Transverse colon (tissue), 4 donors: Measurements from ENCODE around the gene CEACAM21. TPM values are rescaled to one million over a fixed set of nuclear protein-coding genes. Genes with fewer than 3 reads are reported as not detected.

Experiments
- DNase-seq: peaks from one replicate; pipeline ENCODE4 v3.0.0-alpha.2; 2019
- H3K27ac ChIP-seq, 4 donors: fragments of 200-600 bp; sonication (generic); 2 replicates each; pipeline ENCODE4 v1.5.1; 2016 to 2018; ENCODE audit warnings: inconsistent platforms in 4 of 4
- H3K27me3 ChIP-seq: fragments of 200-600 bp; sonication (generic); 2 replicates; pipeline ENCODE4 v1.5.1; 2017; ENCODE audit warnings: inconsistent platforms
- H3K36me3 ChIP-seq, 4 donors: fragments of 200-600 bp; sonication (generic); 2 replicates each; pipeline ENCODE4 v1.5.1; 2017 to 2019; ENCODE audit warnings: inconsistent platforms in 4 of 4
- H3K4me1 ChIP-seq, 4 donors: fragments of 200-600 bp; sonication (generic); 2 replicates each; pipeline ENCODE4 v1.5.1; 2017 to 2020; ENCODE audit warnings: inconsistent platforms in 4 of 4
- H3K4me3 ChIP-seq, 4 donors: fragments of 200-600 bp; sonication (generic); 1 replicate in 1 of 4; 2 replicates in 3 of 4; pipeline versions ENCODE4 v1.5.1 to v1.6.1; 2017 to 2019; ENCODE audit warnings: inconsistent platforms in 4 of 4
- H3K9me3 ChIP-seq, 2 donors: fragments of 200-600 bp; sonication (generic); 2 replicates each; pipeline ENCODE4 v1.5.1; 2017 to 2019; ENCODE audit warnings: inconsistent platforms in 2 of 2
- CTCF ChIP-seq, 5 experiments: fragments of 200-600 bp in 3 of 5; fragments of 450-650 bp in 2 of 5; sonication (generic) in 3 of 5; IDR thresholded peaks; 1 replicate in 2 of 5; 2 replicates in 3 of 5; pipeline ENCODE4 v1.5.1; 2016 to 2017; ENCODE audit warnings: antibody characterized with exemption in 5 of 5, inconsistent platforms in 3 of 5, mild to moderate bottlenecking in 2 of 5, moderate library complexity in 1 of 5
- EP300 ChIP-seq: sonication (generic); formaldehyde crosslinking; IDR thresholded peaks from one replicate; pipeline ENCODE4 v1.6.1; 2017; ENCODE audit warnings: antibody characterized with exemption, low read depth
- POLR2A ChIP-seq: fragments of 450-650 bp; IDR thresholded peaks from one replicate; pipeline ENCODE4 v1.6.1; 2016; ENCODE audit warnings: antibody characterized with exemption, mild to moderate bottlenecking, moderate library complexity
- POLR2AphosphoS5 ChIP-seq, 3 donors: sonication (generic); formaldehyde crosslinking; IDR thresholded peaks; one replicate each; pipeline ENCODE4 v1.6.1; 2016; ENCODE audit warnings: antibody characterized with exemption in 3 of 3
- WGBS, 2 donors: methylation state at CpG; one replicate each; pipeline ENCODE4 v1.1.5; 2018; ENCODE audit warnings: low coverage in 1 of 2; 5-methylcytosine and 5-hydroxymethylcytosine counted together
- in situ Hi-C, 4 donors: fragments of 200-750 bp; cut with MboI; loops; one replicate each; pipeline versions ENCODE4 v1.15.0 to v1.15.1; 2017; ENCODE audit warnings: low sequenced_read_pairs in 3 of 4, low pct_ligation_motif_present in 1 of 4, low pct_unique_long_range_greater_than_20kb in 1 of 4
- intact Hi-C: fragments of 100-400 bp; cut with DNase I; formaldehyde crosslinking; loops from one replicate; pipeline ENCODE4 v1.15.1; 2023; ENCODE audit warnings: low total_unique reads
- total RNA-seq, 4 donors: library from RNA; depleted of rRNA; stranded (reverse); fragments of >200 nt; gene quantifications; one replicate each; pipeline ENCODE4 v1.1.0, GENCODE V29; 2016

The CEACAM21 gene
- total RNA-seq, 4 donors from 2014 or later, result 0.41 to 1.1 (median 0.95) TPM; not detected in 1

- Histone ChIP-seq H3K27me3 (peaks cover 31% of the 10 kb centered on the region), H3K27ac (no peak overlapping the region), H3K4me3 (no peak overlapping the region), H3K9me3 (no peaks in the 10 kb centered on the region), H3K4me1 (no peaks in the 10 kb centered on the region), H3K36me3 (no peaks in the 10 kb centered on the region)
- 80 to 83% methylated on average over 1 to 5 of the region's 5 CpGs for WGBS, 2 donors
- intact Hi-C loops, result no loop called here
- no peak for DNase-seq
- in situ Hi-C loops, result no loop called here
- TF ChIP-seq POLR2AphosphoS5 (IDR thresholded peaks at IDR 0.05) (no peak), EP300 (no peak), CTCF (IDR thresholded peaks at IDR 0.05) (no peak), POLR2A (no peak)
Measured at GRCh38 chr19:41606215-41606837, 30.4 kb downstream of the CEACAM21 start.

- Histone ChIP-seq H3K9me3 (no peaks in the 10 kb centered on the region), H3K4me1 (no peaks in the 10 kb centered on the region), H3K27ac (no peak overlapping the region), H3K36me3 (no peaks in the 10 kb centered on the region), H3K27me3 (peaks cover 35% of the 10 kb centered on the region), H3K4me3 (no peak overlapping the region)
- TF ChIP-seq POLR2A (no peak), POLR2AphosphoS5 (IDR thresholded peaks at IDR 0.05) (no peak), CTCF (IDR thresholded peaks at IDR 0.05) (no peak), EP300 (no peak)
- in situ Hi-C loops, result no loop called here
- intact Hi-C loops, result no loop called here
- 75 to 83% methylated on average over 1 of the region's 1 CpG for WGBS, 2 donors
- no peak for DNase-seq
Measured at GRCh38 chr19:41607668-41608067, 31.7 kb downstream of the CEACAM21 start.

GRCh38 chr19:41610789-41611188 is 34.8 kb downstream of the CEACAM21 start:
- Histone ChIP-seq H3K27me3 (peaks cover 36% of the 10 kb centered on the region), H3K4me1 (no peaks in the 10 kb centered on the region), H3K36me3 (no peaks in the 10 kb centered on the region), H3K27ac (no peak overlapping the region), H3K9me3 (no peaks in the 10 kb centered on the region), H3K4me3 (no peak overlapping the region)
- DNase-seq, result no peak
- in situ Hi-C loops (no loop called here), intact Hi-C loops (no loop called here)
- no peak for TF ChIP-seq CTCF (IDR thresholded peaks at IDR 0.05)
- TF ChIP-seq POLR2AphosphoS5 (IDR thresholded peaks at IDR 0.05), result no peak
- TF ChIP-seq EP300, result no peak
- no peak for TF ChIP-seq POLR2A

GRCh38 chr19:41612483-41612882 is 36.5 kb downstream of the CEACAM21 start:
- intact Hi-C loops, result no loop called here
- Histone ChIP-seq H3K27me3 (peaks cover 36% of the 10 kb centered on the region), H3K27ac (no peak overlapping the region), H3K4me3 (no peak overlapping the region), H3K36me3 (no peaks in the 10 kb centered on the region), H3K4me1 (no peaks in the 10 kb centered on the region), H3K9me3 (no peaks in the 10 kb centered on the region)
- in situ Hi-C loops, result no loop called here
- no peak for DNase-seq
- WGBS, 2 donors, result 68% methylated on average over 4 of the region's 4 CpGs; no CpG with 5 or more reads in 1 of the 2 donors
- TF ChIP-seq EP300, result no peak
- TF ChIP-seq POLR2AphosphoS5 (IDR thresholded peaks at IDR 0.05), result no peak
- TF ChIP-seq POLR2A, result no peak
- no peak for TF ChIP-seq CTCF (IDR thresholded peaks at IDR 0.05)
